ENCODE measurements around the gene OR13J1.

The OR13J1 gene

GRCh38 chr9:35856206-35856605, 14.0 kb downstream of the OR13J1 start:
- TF ChIP-seq, protein P1, sequence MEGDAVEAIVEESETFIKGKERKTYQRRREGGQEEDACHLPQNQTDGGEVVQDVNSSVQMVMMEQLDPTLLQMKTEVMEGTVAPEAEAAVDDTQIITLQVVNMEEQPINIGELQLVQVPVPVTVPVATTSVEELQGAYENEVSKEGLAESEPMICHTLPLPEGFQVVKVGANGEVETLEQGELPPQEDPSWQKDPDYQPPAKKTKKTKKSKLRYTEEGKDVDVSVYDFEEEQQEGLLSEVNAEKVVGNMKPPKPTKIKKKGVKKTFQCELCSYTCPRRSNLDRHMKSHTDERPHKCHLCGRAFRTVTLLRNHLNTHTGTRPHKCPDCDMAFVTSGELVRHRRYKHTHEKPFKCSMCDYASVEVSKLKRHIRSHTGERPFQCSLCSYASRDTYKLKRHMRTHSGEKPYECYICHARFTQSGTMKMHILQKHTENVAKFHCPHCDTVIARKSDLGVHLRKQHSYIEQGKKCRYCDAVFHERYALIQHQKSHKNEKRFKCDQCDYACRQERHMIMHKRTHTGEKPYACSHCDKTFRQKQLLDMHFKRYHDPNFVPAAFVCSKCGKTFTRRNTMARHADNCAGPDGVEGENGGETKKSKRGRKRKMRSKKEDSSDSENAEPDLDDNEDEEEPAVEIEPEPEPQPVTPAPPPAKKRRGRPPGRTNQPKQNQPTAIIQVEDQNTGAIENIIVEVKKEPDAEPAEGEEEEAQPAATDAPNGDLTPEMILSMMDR (IDR thresholded peaks at IDR 0.05; ENCODE audit: low read depth, low read length) = no peak
- no peaks in the 10 kb centered on the region for H3K36me3 ChIP-seq
- no peak for DNase-seq
- H3K27me3 ChIP-seq = no peaks in the 10 kb centered on the region; the same call in 1 of the 2 replicates
- H3K9me3 ChIP-seq = no peaks in the 10 kb centered on the region
- no peaks in the 10 kb centered on the region for H3K4me1 ChIP-seq
- no peak overlapping the region for H3K4me3 ChIP-seq (ENCODE audit: low read depth, low read length)

GRCh38 chr9:35854091-35854762, 16.0 kb downstream of the OR13J1 start:
- Histone ChIP-seq H3K27me3 (no peaks in the 10 kb centered on the region), H3K4me1 (no peaks in the 10 kb centered on the region), H3K4me3 (ENCODE audit: low read depth, low read length) (no peak overlapping the region), H3K36me3 (no peaks in the 10 kb centered on the region), H3K9me3 (no peaks in the 10 kb centered on the region)
- no peak for DNase-seq
- TF ChIP-seq, protein P1 (IDR thresholded peaks at IDR 0.05; ENCODE audit: low read depth, low read length) = no peak

- no peaks in the 10 kb centered on the region; the same call in 1 of the 2 replicates for H3K4me1 ChIP-seq
- TF ChIP-seq, protein P1 (IDR thresholded peaks at IDR 0.05; ENCODE audit: low read depth, low read length) = no peak
- H3K27me3 ChIP-seq = no peaks in the 10 kb centered on the region
- H3K9me3 ChIP-seq = no peaks in the 10 kb centered on the region
- no peak for DNase-seq
- no peaks in the 10 kb centered on the region for H3K36me3 ChIP-seq
- no peak overlapping the region for H3K4me3 ChIP-seq (ENCODE audit: low read depth, low read length)
These were observed 17.0 kb downstream of the OR13J1 start for GRCh38 chr9:35852876-35853865.

DNA sequence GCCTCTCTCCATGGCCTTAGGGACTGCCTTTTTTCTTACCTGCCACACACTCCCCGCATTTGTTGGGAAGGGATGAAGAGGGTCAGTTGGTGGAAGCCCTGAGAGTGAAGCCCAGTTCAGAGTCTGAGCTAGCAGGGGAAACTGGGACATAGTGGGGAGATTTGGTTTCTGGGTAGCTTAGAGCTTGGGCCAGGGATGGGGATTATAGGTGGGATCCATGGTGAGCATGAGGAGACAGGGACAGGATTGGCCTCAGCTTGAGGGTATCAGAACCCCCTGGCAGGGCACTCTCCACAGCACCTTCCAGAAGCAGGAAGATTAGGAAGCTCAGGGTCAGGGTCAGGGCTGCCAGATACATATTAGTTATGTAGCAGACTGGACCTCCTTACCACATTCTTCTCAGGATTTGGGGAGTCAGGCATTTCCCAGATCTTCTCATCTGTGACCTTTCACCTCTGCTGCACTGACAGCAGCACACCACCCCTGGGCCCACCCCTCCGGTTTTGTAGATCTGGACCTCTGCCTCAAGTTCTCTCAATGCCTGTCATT, 17.9 kb downstream of the OR13J1 start:
- Histone ChIP-seq H3K27me3 (no peaks in the 10 kb centered on the region), H3K4me3 (ENCODE audit: low read depth, low read length) (no peak overlapping the region), H3K4me1 (no peaks in the 10 kb centered on the region; the same call in 1 of the 2 replicates), H3K36me3 (no peaks in the 10 kb centered on the region), H3K9me3 (no peaks in the 10 kb centered on the region)
- DNase-seq = no peak
- TF ChIP-seq, protein P1 (IDR thresholded peaks at IDR 0.05; ENCODE audit: low read depth, low read length) = no peak

DNA sequence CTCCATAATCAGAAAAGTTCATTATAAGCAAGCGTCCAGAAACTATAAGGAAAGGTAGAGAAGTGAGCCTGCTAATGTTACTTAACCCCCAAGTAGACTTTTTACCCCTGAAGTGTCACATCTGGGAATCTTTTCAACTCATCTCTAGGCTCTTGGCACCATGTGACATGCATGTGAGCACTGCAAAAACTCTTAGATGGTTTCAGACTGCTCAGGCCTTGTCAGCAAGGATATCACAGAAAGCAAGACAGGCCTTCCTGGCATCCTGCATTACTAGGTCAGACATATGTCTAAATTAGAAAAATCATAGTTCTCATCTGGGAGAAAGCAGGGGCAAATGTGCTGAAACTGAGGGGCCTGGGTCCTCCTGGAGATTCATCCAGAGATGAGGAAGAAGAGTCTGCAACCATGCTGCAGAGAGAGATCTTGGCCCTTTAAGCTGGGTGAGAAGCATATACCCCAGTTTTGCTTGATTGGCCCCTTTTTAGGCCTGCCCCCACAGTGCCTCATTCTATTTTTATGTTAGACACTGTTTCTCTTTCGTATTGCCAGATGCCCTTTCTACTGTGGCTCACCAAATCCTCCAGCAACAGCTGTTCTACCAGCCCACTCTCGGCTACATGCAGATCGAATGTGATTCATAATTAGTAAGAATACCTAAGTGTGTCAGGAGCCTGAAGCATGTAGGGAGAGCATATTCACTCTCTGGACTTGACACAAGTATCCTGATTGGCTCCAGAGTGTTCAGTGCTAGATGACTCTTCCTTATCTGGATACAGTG, 22.2 kb downstream of the OR13J1 start:
- Histone ChIP-seq H3K36me3 (no peaks in the 10 kb centered on the region), H3K27me3 (no peaks in the 10 kb centered on the region), H3K4me3 (ENCODE audit: low read depth, low read length) (no peak overlapping the region), H3K4me1 (no peaks in the 10 kb centered on the region; the same call in 1 of the 2 replicates), H3K9me3 (no peaks in the 10 kb centered on the region)
- TF ChIP-seq, protein P1 (IDR thresholded peaks at IDR 0.05; ENCODE audit: low read depth, low read length) = no peak
- no peak for DNase-seq
